Measurements from ENCODE around the gene SNX5. TPM values are rescaled to one million over a fixed set of nuclear protein-coding genes. Genes with fewer than 3 reads are reported as not detected.

The SNX5 gene
- total RNA-seq, 1 donor from 2014 or later: 159 TPM

- H3K27ac ChIP-seq: no peak overlapping the region
- no peaks in the 10 kb centered on the region for H3K36me3 ChIP-seq
- no peak for DNase-seq (ENCODE audit: extremely low spot score in 2 of 2)
- no peak overlapping the region for H3K4me3 ChIP-seq
- intact Hi-C loops (cut with DNase I): no loop called here
- H3K9me3 ChIP-seq: no peaks in the 10 kb centered on the region
- no peaks in the 10 kb centered on the region for H3K4me1 ChIP-seq
- H3K27me3 ChIP-seq: no peaks in the 10 kb centered on the region
- TF ChIP-seq POLR2AphosphoS5 (IDR thresholded peaks at IDR 0.05; ENCODE audit: insufficient read depth in 1 of 2, low read depth in 1 of 2) (no peak), POLR2A (IDR thresholded peaks at IDR 0.05) (no peak), CTCF (IDR thresholded peaks at IDR 0.05) (no peak)
These were observed 42.7 kb downstream of the SNX5 start for GRCh38 chr20:17925940-17926300.

- Histone ChIP-seq H3K36me3 (no peaks in the 10 kb centered on the region), H3K4me3 (no peak overlapping the region), H3K27me3 (no peaks in the 10 kb centered on the region), H3K9me3 (no peaks in the 10 kb centered on the region), H3K4me1 (no peaks in the 10 kb centered on the region), H3K27ac (no peak overlapping the region)
- DNase-seq (ENCODE audit: extremely low spot score in 2 of 2): no peak
- intact Hi-C loops (cut with DNase I): no loop called here
- TF ChIP-seq POLR2AphosphoS5 (IDR thresholded peaks at IDR 0.05; ENCODE audit: insufficient read depth in 1 of 2, low read depth in 1 of 2) (no peak), CTCF (IDR thresholded peaks at IDR 0.05) (no peak), POLR2A (IDR thresholded peaks at IDR 0.05) (no peak)
These were observed 43.3 kb downstream of the SNX5 start for GRCh38 chr20:17925141-17925939.

- no peak for TF ChIP-seq CTCF (IDR thresholded peaks at IDR 0.05)
- no peak for TF ChIP-seq POLR2AphosphoS5 (IDR thresholded peaks at IDR 0.05; ENCODE audit: insufficient read depth in 1 of 2, low read depth in 1 of 2)
- TF ChIP-seq POLR2A (IDR thresholded peaks at IDR 0.05): no peak
- no peaks in the 10 kb centered on the region for H3K27me3 ChIP-seq
- DNase-seq (ENCODE audit: extremely low spot score in 2 of 2): no peak
These were observed 46.8 kb downstream of the SNX5 start for GRCh38 chr20:17921774-17922173.

GRCh38 chr20:17919149-17919548 lies 49.4 kb downstream of the SNX5 start:
- no peaks in the 10 kb centered on the region for H3K9me3 ChIP-seq
- no peaks in the 10 kb centered on the region for H3K27me3 ChIP-seq
- no peak for TF ChIP-seq POLR2A (IDR thresholded peaks at IDR 0.05)
- TF ChIP-seq POLR2AphosphoS5 (IDR thresholded peaks at IDR 0.05; ENCODE audit: insufficient read depth in 1 of 2, low read depth in 1 of 2): no peak
- TF ChIP-seq CTCF (IDR thresholded peaks at IDR 0.05): no peak
- intact Hi-C loops (cut with DNase I): no loop called here
- H3K4me3 ChIP-seq: no peak overlapping the region
- no peak overlapping the region for H3K27ac ChIP-seq
- no peak for DNase-seq (ENCODE audit: extremely low spot score in 2 of 2)
- H3K36me3 ChIP-seq: no peaks in the 10 kb centered on the region
- no peaks in the 10 kb centered on the region for H3K4me1 ChIP-seq

More at GRCh38 chr20:17921774-17922173, 46.8 kb downstream of the SNX5 start:
- H3K27ac ChIP-seq: no peak overlapping the region
- no peaks in the 10 kb centered on the region for H3K4me1 ChIP-seq
- H3K36me3 ChIP-seq: no peaks in the 10 kb centered on the region
- no peaks in the 10 kb centered on the region for H3K9me3 ChIP-seq
- intact Hi-C loops (cut with DNase I): no loop called here
- no peak overlapping the region for H3K4me3 ChIP-seq
